GM06990 (cell line): ENCODE measurements around the gene TTC7B.

Experiments
- DNase-seq: peaks from one replicate; pipeline ENCODE4 v3.0.0-alpha.2; 2011; ENCODE audit not compliant: insufficient read length; ENCODE audit errors: extremely low read depth
- H3K27me3 ChIP-seq: replicated peaks from 2 replicates; pipeline ENCODE4 v1.6.0; 2011; ENCODE audit warnings: low read length; ENCODE audit not compliant: control insufficient read depth, insufficient read depth
- H3K36me3 ChIP-seq: 2 replicates; pipeline ENCODE4 v1.5.1; 2011; ENCODE audit warnings: low read length; ENCODE audit not compliant: control insufficient read depth, insufficient read depth
- H3K4me3 ChIP-seq: replicated peaks from 2 replicates; pipeline ENCODE4 v1.5.1; 2011; ENCODE audit warnings: low read depth, mild to moderate bottlenecking, control low read depth, low read length
- CTCF ChIP-seq: IDR thresholded peaks from 2 replicates; pipeline ENCODE4 v1.5.1; 2011; ENCODE audit warnings: low read length, control low read depth, mild to moderate bottlenecking, inconsistent platforms; ENCODE audit not compliant: insufficient read depth, poor library complexity, severe bottlenecking

TTC7B gene

GRCh38 chr14:90732139-90732538 lies 84.1 kb downstream of the TTC7B start:
- Histone ChIP-seq H3K4me3 (no peak overlapping the region), H3K27me3 (no peaks in the 10 kb centered on the region; the same call in 1 of the 2 replicates), H3K36me3 (no peaks in the 10 kb centered on the region)
- no peak for TF ChIP-seq CTCF
- DNase-seq: no peak

GRCh38 chr14:90731487-90731886 lies 84.7 kb downstream of the TTC7B start:
- Histone ChIP-seq H3K4me3 (no peak overlapping the region), H3K27me3 (no peaks in the 10 kb centered on the region; the same call in 1 of the 2 replicates), H3K36me3 (no peaks in the 10 kb centered on the region)
- DNase-seq: no peak
- no peak for TF ChIP-seq CTCF

- Histone ChIP-seq H3K4me3 (no peak overlapping the region), H3K27me3 (no peaks in the 10 kb centered on the region; the same call in 1 of the 2 replicates), H3K36me3 (no peaks in the 10 kb centered on the region)
- no peak for TF ChIP-seq CTCF
- DNase-seq: no peak
Measured at GRCh38 chr14:90730206-90730766, 85.9 kb downstream of the TTC7B start.

GRCh38 chr14:90728951-90729350 lies 87.3 kb downstream of the TTC7B start:
- Histone ChIP-seq H3K4me3 (no peak overlapping the region), H3K27me3 (no peaks in the 10 kb centered on the region; the same call in 1 of the 2 replicates), H3K36me3 (no peaks in the 10 kb centered on the region)
- no peak for TF ChIP-seq CTCF
- DNase-seq: no peak

GRCh38 chr14:90727082-90727481 lies 89.1 kb downstream of the TTC7B start:
- peaks cover 1% of the 10 kb centered on the region; the same call in 1 of the 2 replicates for H3K27me3 ChIP-seq
- H3K4me3 ChIP-seq: no peak overlapping the region
- no peak for DNase-seq
- H3K36me3 ChIP-seq: no peaks in the 10 kb centered on the region
- no peak for TF ChIP-seq CTCF

- Histone ChIP-seq H3K27me3 (peaks cover 1% of the 10 kb centered on the region; the same call in 1 of the 2 replicates), H3K36me3 (no peaks in the 10 kb centered on the region), H3K4me3 (no peak overlapping the region)
- TF ChIP-seq CTCF: no peak
- no peak for DNase-seq
Measured at GRCh38 chr14:90726656-90727055, 89.6 kb downstream of the TTC7B start.
